Muscle layer of colon (tissue), 2 donors: ENCODE results near the gene SPACA5B.
"Not testable (repeated sequence)": the region's sequence is repeated elsewhere in the genome, so short reads cannot be mapped to it uniquely, and the experiment has no call there.

Source experiments
- H3K27ac ChIP-seq: one replicate; pipeline ENCODE4 v1.7.0; 2013; ENCODE audit warnings: low read depth, mild to moderate bottlenecking, low read length, moderate library complexity
- H3K27me3 ChIP-seq, 2 donors: one replicate each; pipeline ENCODE4 v1.7.0; 2013; ENCODE audit warnings: low read length in 2 of 2, mild to moderate bottlenecking in 2 of 2; ENCODE audit not compliant: insufficient read depth in 2 of 2, control insufficient read depth in 1 of 2
- H3K36me3 ChIP-seq: one replicate; pipeline ENCODE4 v1.7.0; 2013; ENCODE audit warnings: mild to moderate bottlenecking, low read length; ENCODE audit not compliant: insufficient read depth
- H3K4me1 ChIP-seq: one replicate; pipeline ENCODE4 v1.7.0; 2013; ENCODE audit warnings: mild to moderate bottlenecking, low read length; ENCODE audit not compliant: insufficient read depth
- H3K4me3 ChIP-seq, 2 donors: one replicate each; pipeline ENCODE4 v1.7.0; 2013; ENCODE audit warnings: low read length in 2 of 2, low read depth in 1 of 2, mild to moderate bottlenecking in 1 of 2, moderate library complexity in 1 of 2
- H3K9ac ChIP-seq: one replicate; pipeline ENCODE4 v1.7.0; 2013; ENCODE audit warnings: low read length
- H3K9me3 ChIP-seq: one replicate; pipeline ENCODE4 v1.7.0; 2013; ENCODE audit warnings: mild to moderate bottlenecking, low read length
- donor health status: abdominal sarcoma.
- donor health status: Adenocarcinoma of cecum.

SPACA5B gene

GRCh38 chrX:48141810-48142508, 11.5 kb downstream of the SPACA5B start:
- not testable (repeated sequence) for H3K9ac ChIP-seq, H3K9me3 ChIP-seq, H3K4me1 ChIP-seq, H3K36me3 ChIP-seq, H3K27me3 ChIP-seq, H3K4me3 ChIP-seq, H3K27ac ChIP-seq

- H3K4me1 ChIP-seq, H3K36me3 ChIP-seq, H3K4me3 ChIP-seq, H3K9me3 ChIP-seq, H3K27ac ChIP-seq, H3K9ac ChIP-seq, H3K27me3 ChIP-seq: not testable (repeated sequence)
These were observed 12.3 kb downstream of the SPACA5B start for GRCh38 chrX:48142697-48143096.

DNA sequence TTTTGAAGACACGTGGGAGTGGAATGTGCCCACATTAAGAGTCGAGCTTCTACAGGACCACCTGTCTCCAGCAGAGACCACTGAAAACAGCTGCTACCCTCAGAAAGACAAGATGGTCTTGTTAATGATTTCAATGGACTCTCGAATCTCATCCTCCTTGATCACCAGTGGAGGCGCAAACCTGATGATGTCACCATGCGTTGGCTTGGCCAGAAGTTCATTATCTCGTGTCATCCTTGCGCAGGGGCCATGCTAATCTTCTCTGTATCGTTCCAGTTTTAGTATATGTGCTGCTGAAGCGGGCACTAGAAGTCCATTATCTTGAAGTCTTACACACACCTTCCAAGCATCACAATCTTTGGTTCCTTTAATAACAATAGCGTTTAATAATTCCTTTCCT, 23.3 kb downstream of the SPACA5B start:
- Histone ChIP-seq H3K27ac (no peak overlapping the region), H3K9me3 (no peaks in the 10 kb centered on the region), H3K4me3 (no peak overlapping the region), H3K4me1 (no peaks in the 10 kb centered on the region), H3K36me3 (no peaks in the 10 kb centered on the region), H3K9ac (no peak overlapping the region), H3K27me3 (no peaks in the 10 kb centered on the region)

GRCh38 chrX:48154796-48155195, 24.4 kb downstream of the SPACA5B start:
- H3K9me3 ChIP-seq = no peaks in the 10 kb centered on the region
- no peaks in the 10 kb centered on the region for H3K27me3 ChIP-seq
- no peak overlapping the region for H3K9ac ChIP-seq
- no peaks in the 10 kb centered on the region for H3K4me1 ChIP-seq
- H3K27ac ChIP-seq = no peak overlapping the region
- H3K36me3 ChIP-seq = no peaks in the 10 kb centered on the region
- H3K4me3 ChIP-seq = no peak overlapping the region

DNA sequence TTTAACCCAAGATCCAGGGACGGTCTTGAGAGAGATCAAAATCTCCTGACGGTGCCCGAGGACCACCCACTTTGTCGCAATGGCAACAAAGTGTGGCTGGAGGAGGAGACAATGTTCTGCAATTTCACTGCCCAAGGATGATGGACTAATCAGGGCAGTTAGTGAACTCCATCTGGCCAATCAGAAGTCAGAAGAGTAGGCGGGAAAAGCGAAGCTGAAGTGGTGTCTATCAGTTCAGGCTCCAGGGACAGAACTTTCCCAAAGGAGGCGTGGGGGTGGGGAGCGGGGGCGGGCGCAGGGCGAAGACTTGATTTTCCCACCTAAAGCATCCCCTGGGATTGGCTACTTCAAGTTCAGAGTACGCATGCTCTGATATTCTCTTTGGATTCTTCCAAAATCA, 25.6 kb downstream of the SPACA5B start:
- no peak overlapping the region for H3K27ac ChIP-seq
- H3K4me1 ChIP-seq = no peaks in the 10 kb centered on the region
- no peaks in the 10 kb centered on the region for H3K36me3 ChIP-seq
- H3K27me3 ChIP-seq = no peaks in the 10 kb centered on the region
- no peak overlapping the region for H3K4me3 ChIP-seq
- no peak overlapping the region for H3K9ac ChIP-seq
- H3K9me3 ChIP-seq = no peaks in the 10 kb centered on the region

DNA sequence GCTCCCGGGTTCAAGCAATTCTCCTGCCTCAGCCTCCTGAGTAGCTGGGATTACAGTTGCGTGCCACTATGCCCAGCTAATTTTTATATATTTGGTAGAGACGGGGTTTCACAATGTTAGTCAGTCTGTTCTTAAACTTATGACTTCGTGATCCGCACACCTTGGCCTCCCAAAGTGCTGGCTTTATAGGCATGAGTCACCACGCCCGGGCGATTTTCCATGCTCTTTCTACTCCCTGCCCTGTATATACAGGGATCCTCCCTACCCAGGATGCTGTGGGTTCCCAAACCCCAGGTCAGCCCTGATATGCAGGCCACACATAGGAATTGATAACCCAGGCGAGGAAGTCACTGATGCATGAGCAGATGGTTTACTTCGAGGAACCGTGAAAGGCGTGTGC, 34.8 kb downstream of the SPACA5B start:
- Histone ChIP-seq H3K27ac (no peak overlapping the region), H3K4me3 (no peak overlapping the region), H3K9me3 (no peaks in the 10 kb centered on the region), H3K4me1 (no peaks in the 10 kb centered on the region), H3K36me3 (no peaks in the 10 kb centered on the region), H3K9ac (no peak overlapping the region), H3K27me3 (no peaks in the 10 kb centered on the region)

DNA sequence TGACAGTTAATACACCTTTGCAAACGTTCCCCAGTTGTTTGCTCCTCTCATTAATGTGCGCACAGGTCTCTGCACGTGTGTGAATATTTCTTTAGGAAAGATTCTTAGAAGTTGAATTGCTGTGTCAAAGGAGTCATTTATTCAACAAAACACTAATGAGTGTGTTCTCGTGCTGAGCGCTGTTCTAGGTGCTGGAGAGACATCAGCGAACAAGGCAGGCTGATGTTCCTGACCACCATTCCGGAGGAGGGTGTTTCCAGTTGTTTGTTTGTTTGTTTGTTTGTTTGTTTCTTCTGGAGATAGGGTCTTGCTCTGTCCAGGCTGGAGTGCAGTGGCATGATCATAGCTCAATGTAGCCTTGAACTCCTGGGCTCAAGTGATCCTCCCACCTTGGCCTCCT, 35.9 kb downstream of the SPACA5B start:
- not testable (repeated sequence) for H3K4me1 ChIP-seq, H3K27me3 ChIP-seq, H3K9me3 ChIP-seq, H3K4me3 ChIP-seq, H3K36me3 ChIP-seq, H3K9ac ChIP-seq, H3K27ac ChIP-seq

DNA sequence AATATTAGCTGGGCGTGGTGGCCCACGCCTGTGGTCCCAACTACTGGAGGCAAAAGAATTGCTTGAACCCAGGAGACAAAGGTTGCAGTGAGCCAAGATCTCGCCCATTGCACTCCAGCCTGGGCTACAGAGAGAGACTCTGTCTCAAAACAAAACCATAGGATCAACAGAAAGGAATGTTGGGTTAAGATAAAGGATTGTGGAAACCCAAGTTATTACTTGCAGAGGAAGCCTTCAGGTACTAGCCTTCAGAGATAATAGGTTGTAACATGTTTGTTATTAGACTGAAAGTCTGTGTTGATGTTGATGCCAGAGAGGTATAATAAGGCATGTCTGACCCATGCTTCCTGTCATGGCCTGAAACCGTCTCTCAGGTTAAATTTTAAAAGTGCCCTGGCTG, 49.3 kb downstream of the SPACA5B start:
- H3K4me3 ChIP-seq = no peak overlapping the region
- H3K27me3 ChIP-seq = no peaks in the 10 kb centered on the region
- no peaks in the 10 kb centered on the region for H3K4me1 ChIP-seq
- no peaks in the 10 kb centered on the region for H3K9me3 ChIP-seq
- no peaks in the 10 kb centered on the region for H3K36me3 ChIP-seq
- no peak overlapping the region for H3K9ac ChIP-seq
- no peak overlapping the region for H3K27ac ChIP-seq

DNA sequence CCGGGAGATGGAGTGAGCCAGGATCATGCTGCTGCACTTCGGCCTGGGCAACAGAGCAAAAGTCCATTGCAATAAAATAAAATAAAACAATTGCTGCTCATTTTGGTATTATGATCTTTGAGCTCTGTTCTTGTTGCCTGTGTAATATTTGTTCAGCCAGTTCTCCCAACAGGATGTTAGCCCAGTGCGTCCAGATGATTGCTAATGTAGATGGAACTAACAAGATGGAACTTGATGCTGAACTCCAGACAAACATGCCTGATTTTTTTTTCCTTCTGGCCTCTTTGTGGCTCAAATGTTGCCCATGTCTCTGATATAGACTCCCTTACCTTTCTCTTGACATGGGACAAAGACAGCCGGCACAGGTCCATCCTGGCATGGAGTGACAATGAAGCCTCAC, 50.4 kb downstream of the SPACA5B start:
- Histone ChIP-seq H3K9ac (no peak overlapping the region), H3K4me3 (no peak overlapping the region), H3K27me3 (no peaks in the 10 kb centered on the region), H3K9me3 (no peaks in the 10 kb centered on the region), H3K36me3 (no peaks in the 10 kb centered on the region), H3K4me1 (no peaks in the 10 kb centered on the region), H3K27ac (no peak overlapping the region)

DNA sequence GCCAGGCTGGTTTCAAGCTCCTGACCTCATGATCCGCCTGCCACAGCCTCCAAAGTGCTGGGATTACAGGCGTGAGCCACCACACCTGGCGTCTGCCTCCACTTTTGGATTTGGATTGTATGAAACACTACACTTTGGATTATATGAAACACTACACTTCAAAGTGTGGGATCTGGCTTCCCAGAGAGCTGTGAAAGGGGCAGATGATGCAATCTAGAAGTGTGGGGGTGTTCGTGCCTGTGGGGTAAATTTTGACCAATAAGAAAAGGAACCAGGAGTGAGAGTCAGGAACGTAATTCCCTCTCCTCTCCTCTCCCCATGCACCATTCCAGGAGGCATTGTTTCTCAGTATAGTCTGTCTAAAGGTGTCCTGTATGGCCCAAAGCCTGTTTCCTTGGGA, 51.5 kb downstream of the SPACA5B start:
- not testable (repeated sequence) for H3K9ac ChIP-seq, H3K4me1 ChIP-seq, H3K9me3 ChIP-seq, H3K4me3 ChIP-seq, H3K27me3 ChIP-seq, H3K36me3 ChIP-seq, H3K27ac ChIP-seq
